PC-3 (cell line): Measurements from ENCODE around the gene TMBIM1. TPM values are rescaled to one million over a fixed set of nuclear protein-coding genes. Genes with fewer than 3 reads are reported as not detected.
A peak's percentile ranks its signal among the peaks of the same experiment; 100 is the strongest.

ENCODE experiments used
- ATAC-seq: fragments of 200-7000 bp; cut with Tn5 transposase; 2 replicates; pipeline ENCODE4 v1.9.1; 2020; ENCODE audit warnings: mild to moderate bottlenecking, moderate library complexity
- BruUV-seq: library from RNA; stranded (reverse); fragments of 400-500 nt; replicated peaks from 2 replicates; lab custom pipeline; 2021; lab: Mats Ljungman, UMichigan
- CTCF ChIA-PET: fragments of 300-600 bp; sonication (Branson Sonifier 250); formaldehyde crosslinking; loops from one replicate; lab custom pipeline; 2022; ENCODE audit warnings: antibody characterized with exemption; lab: Charles Lee
- POLR2A ChIA-PET: fragments of 300-600 bp; sonication (Branson Sonifier 250); formaldehyde crosslinking; loops from one replicate; lab custom pipeline; 2022; ENCODE audit warnings: antibody characterized with exemption; ENCODE audit not compliant: unreplicated experiment; lab: Charles Lee
- DNase-seq: peaks from one replicate; pipeline ENCODE4 v3.0.0-alpha.2; 2015
- H2AFZ ChIP-seq: fragments of 300-600 bp; sonication (generic); 2 replicates; pipeline ENCODE4 v1.6.0; 2016; ENCODE audit warnings: antibody characterized with exemption, low read length
- H3F3A ChIP-seq: fragments of 300-600 bp; sonication (generic); one replicate; pipeline ENCODE4 v1.6.0; 2017; ENCODE audit warnings: antibody characterized with exemption, low read length, control low read depth, mild to moderate bottlenecking; ENCODE audit not compliant: unreplicated experiment
- H3K27ac ChIP-seq: fragments of 300-600 bp; sonication (generic); 2 replicates; pipeline ENCODE4 v1.5.1; 2016; ENCODE audit warnings: mild to moderate bottlenecking, low read length
- H3K27me3 ChIP-seq: fragments of 300-600 bp; sonication (generic); 2 replicates; pipeline ENCODE4 v1.6.1; 2016; ENCODE audit warnings: low read length, mixed read lengths
- H3K36me3 ChIP-seq: fragments of 300-600 bp; sonication (generic); 2 replicates; pipeline ENCODE4 v1.6.1; 2016; ENCODE audit warnings: low read depth, mixed run types, low read length, mixed read lengths
- H3K4me1 ChIP-seq: fragments of 300-600 bp; sonication (generic); 2 replicates; pipeline ENCODE4 v1.5.1; 2016; ENCODE audit warnings: low read length; ENCODE audit not compliant: insufficient read depth
- H3K4me2 ChIP-seq: fragments of 300-600 bp; sonication (generic); 2 replicates; pipeline ENCODE4 v1.6.0; 2016; ENCODE audit warnings: low read length
- H3K4me3 ChIP-seq: fragments of 300-600 bp; sonication (generic); 2 replicates; pipeline ENCODE4 v1.5.1; 2016; ENCODE audit warnings: mild to moderate bottlenecking, low read length, mixed read lengths
- H3K79me2 ChIP-seq: fragments of 300-600 bp; sonication (generic); 2 replicates; pipeline ENCODE4 v1.6.1; 2017; ENCODE audit warnings: low read length, mixed read lengths
- H3K9ac ChIP-seq: fragments of 300-600 bp; sonication (generic); 2 replicates; pipeline ENCODE4 v1.6.0; 2016; ENCODE audit warnings: mild to moderate bottlenecking, low read length
- H3K9me2 ChIP-seq: fragments of 300-600 bp; sonication (generic); replicated peaks from 2 replicates; pipeline ENCODE4 v1.6.1; 2016; ENCODE audit warnings: mixed run types, low read length, mixed read lengths
- H3K9me3 ChIP-seq: fragments of 300-600 bp; sonication (generic); 2 replicates; pipeline ENCODE4 v1.6.1; 2016; ENCODE audit warnings: low read length, mixed read lengths
- H4K20me1 ChIP-seq: fragments of 300-600 bp; sonication (generic); 2 replicates; pipeline ENCODE4 v1.6.1; 2016; ENCODE audit warnings: low read length, mixed read lengths
- EZH2 ChIP-seq: fragments of 300-600 bp; sonication (generic); IDR thresholded peaks from one replicate; pipeline ENCODE4 v1.6.1; 2017; ENCODE audit warnings: antibody characterized with exemption, mild to moderate bottlenecking, low read length; ENCODE audit not compliant: unreplicated experiment
- EZH2phosphoT487 ChIP-seq: fragments of 300-600 bp; sonication (generic); IDR thresholded peaks from 2 replicates; pipeline ENCODE4 v1.6.1; 2018; ENCODE audit warnings: mild to moderate bottlenecking, antibody characterized with exemption, low read length, borderline replicate concordance
- intact Hi-C: fragments of 100-400 bp; cut with micrococcal nuclease; formaldehyde crosslinking; loops from 2 replicates; pipeline ENCODE4 v1.9.0; 2023
- total RNA-seq: library from RNA; depleted of rRNA; stranded (reverse); fragments of >200 nt; gene quantifications from 2 replicates; pipeline ENCODE4 v1.2.3, GENCODE V29; 2014
- TF ChIP-seq, protein P1 (sequence below): fragments of 300-600 bp; sonication (generic); conservative IDR thresholded peaks from 2 replicates; pipeline ENCODE4 v1.5.1; 2017; ENCODE audit warnings: antibody characterized with exemption, low read depth, mild to moderate bottlenecking, low read length

The TMBIM1 gene
- total RNA-seq, 1 experiment from 2014 or later: 45.0 TPM

GRCh38 chr2:218264773-218265561, 27.3 kb downstream of the TMBIM1 start:
- peaks cover 18% of the 10 kb centered on the region for H3K79me2 ChIP-seq
- no peaks in the 10 kb centered on the region for H3F3A ChIP-seq
- H2AFZ ChIP-seq: no peak overlapping the region
- H4K20me1 ChIP-seq: no peaks in the 10 kb centered on the region
- BruUV-seq: no TSS peak
- H3K27me3 ChIP-seq: no peaks in the 10 kb centered on the region
- H3K9me2 ChIP-seq: no peaks in the 10 kb centered on the region
- TF ChIP-seq EZH2: no peak
- no peak for TF ChIP-seq EZH2phosphoT487
- H3K4me2 ChIP-seq: no peak overlapping the region
- H3K4me3 ChIP-seq: no peak overlapping the region
- ChIA-PET POLR2A (no interaction called here), CTCF (no interaction called here)
- ATAC-seq (no peak), DNase-seq (no peak)
- intact Hi-C loops: no loop called here
- H3K36me3 ChIP-seq: peaks cover 10% of the 10 kb centered on the region
- no peaks in the 10 kb centered on the region for H3K4me1 ChIP-seq
- H3K9ac ChIP-seq: no peak overlapping the region
- no peaks in the 10 kb centered on the region for H3K9me3 ChIP-seq
- H3K27ac ChIP-seq: no peak overlapping the region

- peaks cover 9% of the 10 kb centered on the region for H3K79me2 ChIP-seq
- H3K27ac ChIP-seq: no peak overlapping the region
Measured at GRCh38 chr2:218263817-218264641, 28.3 kb downstream of the TMBIM1 start.

More at GRCh38 chr2:218263817-218264641, 28.3 kb downstream of the TMBIM1 start:
- no peak for TF ChIP-seq EZH2
- no peak for TF ChIP-seq EZH2phosphoT487
- TF ChIP-seq, protein P1, sequence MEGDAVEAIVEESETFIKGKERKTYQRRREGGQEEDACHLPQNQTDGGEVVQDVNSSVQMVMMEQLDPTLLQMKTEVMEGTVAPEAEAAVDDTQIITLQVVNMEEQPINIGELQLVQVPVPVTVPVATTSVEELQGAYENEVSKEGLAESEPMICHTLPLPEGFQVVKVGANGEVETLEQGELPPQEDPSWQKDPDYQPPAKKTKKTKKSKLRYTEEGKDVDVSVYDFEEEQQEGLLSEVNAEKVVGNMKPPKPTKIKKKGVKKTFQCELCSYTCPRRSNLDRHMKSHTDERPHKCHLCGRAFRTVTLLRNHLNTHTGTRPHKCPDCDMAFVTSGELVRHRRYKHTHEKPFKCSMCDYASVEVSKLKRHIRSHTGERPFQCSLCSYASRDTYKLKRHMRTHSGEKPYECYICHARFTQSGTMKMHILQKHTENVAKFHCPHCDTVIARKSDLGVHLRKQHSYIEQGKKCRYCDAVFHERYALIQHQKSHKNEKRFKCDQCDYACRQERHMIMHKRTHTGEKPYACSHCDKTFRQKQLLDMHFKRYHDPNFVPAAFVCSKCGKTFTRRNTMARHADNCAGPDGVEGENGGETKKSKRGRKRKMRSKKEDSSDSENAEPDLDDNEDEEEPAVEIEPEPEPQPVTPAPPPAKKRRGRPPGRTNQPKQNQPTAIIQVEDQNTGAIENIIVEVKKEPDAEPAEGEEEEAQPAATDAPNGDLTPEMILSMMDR: 0 out of 2 replicates have a peak, but pooled peaks have one; percentile 18
- no peak overlapping the region for H2AFZ ChIP-seq
- no peaks in the 10 kb centered on the region for H3K9me3 ChIP-seq
- no peaks in the 10 kb centered on the region for H3K4me1 ChIP-seq
- no TSS peak for BruUV-seq
- CTCF ChIA-PET: no interaction called here
- no peaks in the 10 kb centered on the region for H4K20me1 ChIP-seq
- no peaks in the 10 kb centered on the region for H3K9me2 ChIP-seq
- no peaks in the 10 kb centered on the region for H3F3A ChIP-seq
- no peaks in the 10 kb centered on the region for H3K27me3 ChIP-seq
- ATAC-seq: no peak; the same call in 1 of the 2 replicates
- POLR2A ChIA-PET: no interaction called here
- no peak overlapping the region for H3K9ac ChIP-seq
- H3K4me3 ChIP-seq: no peak overlapping the region
- DNase-seq: no peak
- intact Hi-C loops: no loop called here
- no peak overlapping the region for H3K4me2 ChIP-seq
- peaks cover 10% of the 10 kb centered on the region for H3K36me3 ChIP-seq
